ENCODE results near the gene TMEM139. TPM values are rescaled to one million over a fixed set of nuclear protein-coding genes. Genes with fewer than 3 reads are reported as not detected.
A peak's percentile ranks its signal among the peaks of the same experiment; 100 is the strongest.

TMEM139 gene
- total RNA-seq, 1 experiment from 2014 or later = 48.4 TPM

DNA sequence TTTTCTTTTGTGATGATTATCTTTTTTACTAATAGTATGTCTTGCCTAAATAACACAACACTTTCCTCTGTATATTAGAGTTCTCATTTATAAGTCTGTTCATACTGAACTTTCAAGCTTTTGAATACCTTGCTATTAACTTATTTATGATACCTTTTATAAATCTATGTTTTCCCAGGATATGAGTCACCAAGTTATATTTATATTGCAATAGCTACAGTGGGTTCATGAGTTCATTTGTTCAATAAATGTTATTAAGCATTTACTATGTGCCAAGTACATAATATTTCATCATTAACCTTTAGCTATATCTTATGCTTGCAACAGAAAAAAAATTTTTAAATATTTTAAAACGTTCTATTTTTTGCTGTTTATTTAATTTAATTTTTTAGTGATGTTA lies 49.5 kb downstream of the TMEM139 start:
- Mint-ChIP-seq H3K4me1 (ENCODE audit: low read depth, unreplicated experiment) (peaks cover 45% of the 10 kb centered on the region), H3K4me3 (ENCODE audit: low read depth, unreplicated experiment) (no peak overlapping the region), H3K27me3 (ENCODE audit: unreplicated experiment) (no peaks in the 10 kb centered on the region), H3K9me3 (ENCODE audit: low read depth, unreplicated experiment) (no peaks in the 10 kb centered on the region), H3K27ac (ENCODE audit: unreplicated experiment) (peak overlapping the region; percentile 21), H3K36me3 (ENCODE audit: insufficient read depth, unreplicated experiment) (no peaks in the 10 kb centered on the region)
- BruUV-seq (replicated peaks) = no TSS peak
- DNase-seq = no peak
- intact Hi-C loops (cut with micrococcal nuclease; ENCODE audit: unreplicated experiment) = loop anchor here (5.0 kb wide), 1 partner anchor 33 kb away; no protein-coding TSS in a partner anchor
- TF ChIP-seq, protein P1, sequence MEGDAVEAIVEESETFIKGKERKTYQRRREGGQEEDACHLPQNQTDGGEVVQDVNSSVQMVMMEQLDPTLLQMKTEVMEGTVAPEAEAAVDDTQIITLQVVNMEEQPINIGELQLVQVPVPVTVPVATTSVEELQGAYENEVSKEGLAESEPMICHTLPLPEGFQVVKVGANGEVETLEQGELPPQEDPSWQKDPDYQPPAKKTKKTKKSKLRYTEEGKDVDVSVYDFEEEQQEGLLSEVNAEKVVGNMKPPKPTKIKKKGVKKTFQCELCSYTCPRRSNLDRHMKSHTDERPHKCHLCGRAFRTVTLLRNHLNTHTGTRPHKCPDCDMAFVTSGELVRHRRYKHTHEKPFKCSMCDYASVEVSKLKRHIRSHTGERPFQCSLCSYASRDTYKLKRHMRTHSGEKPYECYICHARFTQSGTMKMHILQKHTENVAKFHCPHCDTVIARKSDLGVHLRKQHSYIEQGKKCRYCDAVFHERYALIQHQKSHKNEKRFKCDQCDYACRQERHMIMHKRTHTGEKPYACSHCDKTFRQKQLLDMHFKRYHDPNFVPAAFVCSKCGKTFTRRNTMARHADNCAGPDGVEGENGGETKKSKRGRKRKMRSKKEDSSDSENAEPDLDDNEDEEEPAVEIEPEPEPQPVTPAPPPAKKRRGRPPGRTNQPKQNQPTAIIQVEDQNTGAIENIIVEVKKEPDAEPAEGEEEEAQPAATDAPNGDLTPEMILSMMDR (IDR thresholded peaks at IDR 0.05; ENCODE audit: unreplicated experiment) = no peak
- CTCF ChIA-PET = interaction anchor here (0.5 to 1.6 kb wide), 4 partner anchors 12 to 46 kb away, joined by 3 to 6 read pairs (median 4); no protein-coding TSS in a partner anchor

DNA sequence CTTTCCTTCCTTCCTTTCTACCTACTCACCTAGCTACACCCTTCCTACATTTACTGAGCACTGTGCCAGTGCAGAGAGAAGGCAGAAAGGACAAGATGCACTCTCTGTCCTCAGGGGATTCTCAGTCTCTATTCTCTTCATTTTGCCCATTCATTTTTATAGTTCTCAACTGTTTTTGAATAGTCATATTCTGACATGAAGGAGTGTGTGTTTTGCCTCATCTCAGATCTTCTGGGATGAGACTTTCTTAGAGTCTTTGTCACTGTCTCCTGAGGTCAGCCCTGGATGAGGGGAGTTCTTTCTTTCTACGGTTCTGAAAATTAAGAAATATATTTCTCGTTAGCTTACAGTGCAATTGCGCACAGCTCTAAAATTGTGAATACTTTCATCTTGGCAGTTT lies 52.5 kb downstream of the TMEM139 start:
- BruUV-seq (replicated peaks) = no TSS peak
- TF ChIP-seq, protein P1 (IDR thresholded peaks at IDR 0.05; ENCODE audit: unreplicated experiment) = no peak
- Mint-ChIP-seq H3K27ac (ENCODE audit: unreplicated experiment) (no peak overlapping the region), H3K9me3 (ENCODE audit: low read depth, unreplicated experiment) (no peaks in the 10 kb centered on the region), H3K4me1 (ENCODE audit: low read depth, unreplicated experiment) (peaks cover 25% of the 10 kb centered on the region), H3K4me3 (ENCODE audit: low read depth, unreplicated experiment) (no peak overlapping the region), H3K36me3 (ENCODE audit: insufficient read depth, unreplicated experiment) (no peaks in the 10 kb centered on the region), H3K27me3 (ENCODE audit: unreplicated experiment) (no peaks in the 10 kb centered on the region)
- no peak for DNase-seq
- CTCF ChIA-PET = interaction anchor here (0.6 to 1.0 kb wide), 4 partner anchors 8 to 135 kb away, joined by 5 to 12 read pairs (median 6); partner anchors contain the start of gene CASP2
- intact Hi-C loops (cut with micrococcal nuclease; ENCODE audit: unreplicated experiment) = no loop called here

Other genes with a start within 250 kb of the TMEM139 start
- gene OR6V1, start 232.6 kb upstream of the TMEM139 start, total RNA-seq (2022) = not detected in 2 replicates
- not detected in 2 replicates for gene PIP, start 152.9 kb upstream of the TMEM139 start, total RNA-seq (2022)
- gene TAS2R39, start 101.5 kb upstream of the TMEM139 start, total RNA-seq (2022) = not detected in 2 replicates
- gene TAS2R40, start 62.9 kb upstream of the TMEM139 start, total RNA-seq (2022) = not detected in 2 replicates
- gene GSTK1, start 21.5 kb upstream of the TMEM139 start, total RNA-seq (2022) = 109 and 116 TPM in 2 replicates
- gene CASP2, start 3.4 kb downstream of the TMEM139 start, total RNA-seq (2022) = 51.3 and 53.8 TPM in 2 replicates
- gene CLCN1, start 31.2 kb downstream of the TMEM139 start, total RNA-seq (2022) = 0.34 and 0.61 TPM in 2 replicates
- gene FAM131B, start 77.8 kb downstream of the TMEM139 start, total RNA-seq (2022) = 0.19 and 1.2 TPM in 2 replicates
- gene ZYX, start 96.4 kb downstream of the TMEM139 start, total RNA-seq (2022) = 114 and 119 TPM in 2 replicates
- gene EPHA1, start 123.9 kb downstream of the TMEM139 start, total RNA-seq (2022) = 21.6 and 23.6 TPM in 2 replicates
- not detected in 2 replicates for gene TAS2R60, start 158.5 kb downstream of the TMEM139 start, total RNA-seq (2022)
- gene TAS2R41, start 192.9 kb downstream of the TMEM139 start, total RNA-seq (2022) = not detected in 2 replicates